Thyroid gland (tissue), 4 donors: ENCODE data around the gene NUFIP1.

Experiments used
- CTCF ChIP-seq, 6 experiments: fragments of 200-600 bp in 3 of 6; fragments of 450-650 bp in 3 of 6; sonication (generic) in 3 of 6; IDR thresholded peaks; one replicate each; pipeline ENCODE4 v1.5.1; 2016 to 2019; ENCODE audit warnings: antibody characterized with exemption in 6 of 6, mild to moderate bottlenecking in 2 of 6, inconsistent platforms in 1 of 6, moderate library complexity in 1 of 6
- POLR2A ChIP-seq, 2 donors: fragments of 450-650 bp; IDR thresholded peaks; one replicate each; pipeline ENCODE4 v1.6.1; 2017; ENCODE audit warnings: antibody characterized with exemption in 2 of 2, mild to moderate bottlenecking in 2 of 2, moderate library complexity in 1 of 2

- no peak for TF ChIP-seq POLR2A (IDR thresholded peaks at IDR 0.05)
- TF ChIP-seq CTCF (IDR thresholded peaks at IDR 0.05): peak; percentile 57 to 86 (median 75)
These were observed 19.5 kb downstream of the NUFIP1 start for GRCh38 chr13:44969551-44970484.
